ENCODE measurements around the gene NSG1.

NSG1 gene

GRCh38 chr4:4455210-4455865 lies 68.4 kb downstream of the NSG1 start:
- peaks cover 54% of the 10 kb centered on the region for H3K4me1 ChIP-seq (ENCODE audit: low read length)
- 0 out of 2 replicates have a peak, but pooled peaks cover 7% of the 10 kb centered on the region for H3K79me2 ChIP-seq (ENCODE audit: low read length)
- no peaks in the 10 kb centered on the region for H3K9me2 ChIP-seq (replicated peaks; ENCODE audit: insufficient read depth, low read length)
- H3F3A ChIP-seq (ENCODE audit: insufficient read depth, low read length), result peaks cover 23% of the 10 kb centered on the region
- TF ChIP-seq CTCF (IDR thresholded peaks at IDR 0.05; ENCODE audit: low read length) (no peak), EZH2 (optimal IDR thresholded peaks at IDR 0.05; ENCODE audit: low read depth, low read length) (no peak), EZH2phosphoT487 (IDR thresholded peaks at IDR 0.05; ENCODE audit: low read length) (no peak)
- peak overlapping the region; percentile 87 for H3K27ac ChIP-seq (ENCODE audit: low read length)
- H3K9me3 ChIP-seq (replicated peaks; ENCODE audit: insufficient read depth, low read length), result no peaks in the 10 kb centered on the region
- DNase-seq, result peak; percentile 94
- no peaks in the 10 kb centered on the region for H3K36me3 ChIP-seq (replicated peaks; ENCODE audit: insufficient read depth, low read length)
- peak overlapping the region; percentile 6; the same call in 1 of the 2 replicates for H3K4me3 ChIP-seq (ENCODE audit: low read length)
- no peaks in the 10 kb centered on the region for H3K27me3 ChIP-seq (replicated peaks; ENCODE audit: insufficient read depth, low read length)
- peak overlapping the region; percentile 47 for H3K9ac ChIP-seq (ENCODE audit: low read length)
- no peaks in the 10 kb centered on the region for H4K20me1 ChIP-seq (ENCODE audit: insufficient read depth, low read length)
- no peak overlapping the region for H2AFZ ChIP-seq (ENCODE audit: low read length)
- H3K4me2 ChIP-seq (ENCODE audit: low read depth, low read length), result peak overlapping the region; percentile 40

DNA sequence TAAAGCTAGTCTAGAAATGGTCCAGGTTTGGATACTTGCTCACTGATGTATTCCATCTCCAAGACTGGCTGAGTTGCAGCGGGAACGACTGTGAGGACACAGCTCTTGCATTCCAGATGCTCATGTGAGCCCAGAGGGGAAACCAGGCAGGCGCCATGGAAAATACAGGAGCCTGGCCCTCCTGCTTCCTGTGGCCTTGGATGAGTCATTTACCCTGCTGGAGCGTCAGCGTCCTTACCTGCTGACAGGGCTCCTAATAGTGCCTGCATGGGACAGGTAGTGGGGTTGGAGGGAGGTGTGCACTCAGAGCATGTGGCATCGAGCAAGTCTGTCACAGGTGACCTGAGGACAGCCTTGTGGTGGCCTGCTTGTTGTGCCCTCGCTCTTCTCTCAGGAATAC lies 69.4 kb downstream of the NSG1 start:
- no peaks in the 10 kb centered on the region for H3K36me3 ChIP-seq (replicated peaks; ENCODE audit: insufficient read depth, low read length)
- DNase-seq, result no peak
- H2AFZ ChIP-seq (ENCODE audit: low read length), result no peak overlapping the region
- H3K4me1 ChIP-seq (ENCODE audit: low read length), result peaks cover 54% of the 10 kb centered on the region
- 0 out of 2 replicates have a peak, but pooled peaks cover 7% of the 10 kb centered on the region for H3K79me2 ChIP-seq (ENCODE audit: low read length)
- H3F3A ChIP-seq (ENCODE audit: insufficient read depth, low read length), result peaks cover 23% of the 10 kb centered on the region
- TF ChIP-seq CTCF (IDR thresholded peaks at IDR 0.05; ENCODE audit: low read length) (no peak), EZH2 (optimal IDR thresholded peaks at IDR 0.05; ENCODE audit: low read depth, low read length) (no peak), EZH2phosphoT487 (IDR thresholded peaks at IDR 0.05; ENCODE audit: low read length) (no peak)
- H3K9ac ChIP-seq (ENCODE audit: low read length), result no peak overlapping the region
- H3K27me3 ChIP-seq (replicated peaks; ENCODE audit: insufficient read depth, low read length), result no peaks in the 10 kb centered on the region
- H4K20me1 ChIP-seq (ENCODE audit: insufficient read depth, low read length), result no peaks in the 10 kb centered on the region
- H3K4me2 ChIP-seq (ENCODE audit: low read depth, low read length), result no peak overlapping the region
- no peaks in the 10 kb centered on the region for H3K9me3 ChIP-seq (replicated peaks; ENCODE audit: insufficient read depth, low read length)
- peak overlapping the region; percentile 87; the same call in 1 of the 2 replicates for H3K27ac ChIP-seq (ENCODE audit: low read length)
- H3K9me2 ChIP-seq (replicated peaks; ENCODE audit: insufficient read depth, low read length), result no peaks in the 10 kb centered on the region
- H3K4me3 ChIP-seq (ENCODE audit: low read length), result no peak overlapping the region

GRCh38 chr4:4456816-4457578 lies 70.1 kb downstream of the NSG1 start:
- Histone ChIP-seq H4K20me1 (ENCODE audit: insufficient read depth, low read length) (no peaks in the 10 kb centered on the region), H3K36me3 (replicated peaks; ENCODE audit: insufficient read depth, low read length) (no peaks in the 10 kb centered on the region), H3K4me3 (ENCODE audit: low read length) (no peak overlapping the region), H3K9me3 (replicated peaks; ENCODE audit: insufficient read depth, low read length) (no peaks in the 10 kb centered on the region), H2AFZ (ENCODE audit: low read length) (no peak overlapping the region), H3K4me2 (ENCODE audit: low read depth, low read length) (no peak overlapping the region), H3K27ac (ENCODE audit: low read length) (peak overlapping the region; percentile 87; the same call in 1 of the 2 replicates), H3K4me1 (ENCODE audit: low read length) (peaks cover 54% of the 10 kb centered on the region), H3F3A (ENCODE audit: insufficient read depth, low read length) (peaks cover 23% of the 10 kb centered on the region), H3K9ac (ENCODE audit: low read length) (no peak overlapping the region), H3K27me3 (replicated peaks; ENCODE audit: insufficient read depth, low read length) (no peaks in the 10 kb centered on the region), H3K9me2 (replicated peaks; ENCODE audit: insufficient read depth, low read length) (no peaks in the 10 kb centered on the region), H3K79me2 (ENCODE audit: low read length) (0 out of 2 replicates have a peak, but pooled peaks cover 7% of the 10 kb centered on the region)
- no peak for DNase-seq
- no peak for TF ChIP-seq CTCF (IDR thresholded peaks at IDR 0.05; ENCODE audit: low read length)
- no peak for TF ChIP-seq EZH2phosphoT487 (IDR thresholded peaks at IDR 0.05; ENCODE audit: low read length)
- TF ChIP-seq EZH2 (optimal IDR thresholded peaks at IDR 0.05; ENCODE audit: low read depth, low read length), result no peak

Measured in MM.1S (cell line).